HUES48 (cell line): ENCODE data around the gene GNG3.

Experiments
- H3K27ac ChIP-seq: one replicate; pipeline ENCODE4 v1.7.0; 2013; ENCODE audit warnings: low read depth, low read length, inconsistent platforms
- H3K27me3 ChIP-seq: 2 replicates; pipeline ENCODE4 v1.6.1; 2013; ENCODE audit warnings: mild to moderate bottlenecking, low read length; ENCODE audit not compliant: control insufficient read depth, insufficient read depth
- H3K36me3 ChIP-seq: 2 replicates; pipeline ENCODE4 v1.6.1; 2013; ENCODE audit warnings: low read length; ENCODE audit not compliant: control insufficient read depth, insufficient read depth
- H3K4me1 ChIP-seq: 2 replicates; pipeline ENCODE4 v1.6.1; 2013; ENCODE audit warnings: mild to moderate bottlenecking, low read length; ENCODE audit not compliant: control insufficient read depth, insufficient read depth
- H3K4me3 ChIP-seq: 2 replicates; pipeline ENCODE4 v1.5.1; 2013; ENCODE audit warnings: mild to moderate bottlenecking, low read depth, low read length
- H3K9ac ChIP-seq: 2 replicates; pipeline ENCODE4 v1.6.1; 2013; ENCODE audit warnings: mild to moderate bottlenecking, low read depth, low read length, moderate library complexity
- H3K9me3 ChIP-seq: 2 replicates; pipeline ENCODE4 v1.6.1; 2013; ENCODE audit warnings: low read length; ENCODE audit not compliant: control insufficient read depth, insufficient read depth

Gene GNG3

GRCh38 chr11:62708793-62709192 lies 1.3 kb downstream of the GNG3 start:
- H3K4me3 ChIP-seq = peak overlapping the region; percentile 79
- H3K9ac ChIP-seq = peak overlapping the region; percentile 68

GRCh38 chr11:62709247-62710000 lies 1.9 kb downstream of the GNG3 start:
- Histone ChIP-seq H3K4me3 (peak overlapping the region; percentile 79), H3K27me3 (no peaks in the 10 kb centered on the region), H3K4me1 (peaks cover 19% of the 10 kb centered on the region), H3K9ac (peak overlapping the region; percentile 91), H3K36me3 (peaks cover 46% of the 10 kb centered on the region), H3K9me3 (no peaks in the 10 kb centered on the region), H3K27ac (peak overlapping the region; percentile 98)

More at GRCh38 chr11:62708793-62709192, 1.3 kb downstream of the GNG3 start:
- Histone ChIP-seq H3K9me3 (no peaks in the 10 kb centered on the region), H3K27me3 (no peaks in the 10 kb centered on the region), H3K4me1 (peaks cover 19% of the 10 kb centered on the region), H3K36me3 (peaks cover 41% of the 10 kb centered on the region), H3K27ac (peak overlapping the region; percentile 98)

DNA sequence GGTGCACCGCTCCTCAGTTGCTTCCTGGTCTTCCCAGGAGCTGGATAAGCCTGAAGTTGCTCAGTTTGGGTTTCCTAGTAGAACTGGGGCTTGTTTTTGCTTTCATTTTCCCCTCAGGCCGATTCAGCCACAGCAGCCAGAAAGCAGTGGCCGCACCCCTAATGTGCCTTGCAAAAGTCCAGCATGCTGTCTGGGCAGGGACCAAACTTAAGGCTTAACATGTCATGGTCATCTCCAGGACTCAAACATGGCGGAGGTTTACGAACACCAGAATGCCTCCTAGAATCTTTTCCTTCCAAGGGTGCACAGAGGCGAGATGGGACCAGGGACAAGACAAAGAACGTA lies 2.5 kb downstream of the GNG3 start:
- Histone ChIP-seq H3K9me3 (no peaks in the 10 kb centered on the region), H3K27ac (peak overlapping the region; percentile 98), H3K27me3 (no peaks in the 10 kb centered on the region), H3K4me3 (peak overlapping the region; percentile 61), H3K4me1 (peaks cover 19% of the 10 kb centered on the region), H3K9ac (peak overlapping the region; percentile 91), H3K36me3 (peaks cover 46% of the 10 kb centered on the region)

DNA sequence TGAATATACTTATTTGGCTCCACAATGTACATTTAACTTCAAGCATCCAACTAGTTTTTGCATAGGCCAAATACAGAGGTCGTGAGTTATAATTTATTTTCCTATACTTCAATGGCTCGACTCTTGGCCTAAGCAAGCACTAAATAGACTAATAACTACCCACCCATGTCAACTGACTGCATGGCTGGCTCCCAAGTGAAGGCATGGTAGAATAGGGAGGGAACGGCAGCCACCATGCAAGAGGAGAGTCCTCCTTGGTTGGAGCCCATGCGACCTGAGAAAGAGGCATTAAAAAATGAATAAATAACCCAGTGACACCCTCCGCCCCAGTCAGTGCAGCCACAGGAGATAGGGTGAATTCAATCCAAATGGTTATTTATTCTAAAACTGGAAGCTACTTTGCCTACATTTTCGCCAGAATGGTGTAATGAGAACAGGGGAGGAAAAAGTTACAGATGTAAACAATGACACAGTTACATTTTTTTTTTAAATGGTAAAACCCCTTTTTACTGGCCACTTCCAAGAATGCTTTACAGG lies 4.9 kb downstream of the GNG3 start:
- Histone ChIP-seq H3K36me3 (peaks cover 66% of the 10 kb centered on the region), H3K4me3 (no peak overlapping the region), H3K9me3 (no peaks in the 10 kb centered on the region), H3K27ac (peak overlapping the region; percentile 8), H3K4me1 (peaks cover 19% of the 10 kb centered on the region), H3K9ac (no peak overlapping the region), H3K27me3 (no peaks in the 10 kb centered on the region)

GRCh38 chr11:62712861-62713260 lies 5.4 kb downstream of the GNG3 start:
- H3K9me3 ChIP-seq = no peaks in the 10 kb centered on the region
- no peaks in the 10 kb centered on the region for H3K27me3 ChIP-seq
- H3K27ac ChIP-seq = peak overlapping the region; percentile 74
- no peak overlapping the region for H3K9ac ChIP-seq
- peaks cover 71% of the 10 kb centered on the region for H3K36me3 ChIP-seq
- H3K4me3 ChIP-seq = no peak overlapping the region
- H3K4me1 ChIP-seq = peaks cover 16% of the 10 kb centered on the region

GRCh38 chr11:62713343-62713742 lies 5.9 kb downstream of the GNG3 start:
- peaks cover 76% of the 10 kb centered on the region for H3K36me3 ChIP-seq

GRCh38 chr11:62715150-62716130 lies 8.0 kb downstream of the GNG3 start:
- Histone ChIP-seq H3K4me3 (no peak overlapping the region), H3K9ac (no peak overlapping the region), H3K27me3 (no peaks in the 10 kb centered on the region), H3K4me1 (no peaks in the 10 kb centered on the region; the same call in 1 of the 2 replicates), H3K27ac (peak overlapping the region; percentile 7), H3K36me3 (peaks cover 93% of the 10 kb centered on the region), H3K9me3 (no peaks in the 10 kb centered on the region)

More at GRCh38 chr11:62713343-62713742, 5.9 kb downstream of the GNG3 start:
- H3K27me3 ChIP-seq = no peaks in the 10 kb centered on the region
- H3K4me3 ChIP-seq = no peak overlapping the region
- no peak overlapping the region for H3K9ac ChIP-seq
- no peaks in the 10 kb centered on the region for H3K9me3 ChIP-seq
- peaks cover 11% of the 10 kb centered on the region for H3K4me1 ChIP-seq
- peak overlapping the region; percentile 74 for H3K27ac ChIP-seq

GRCh38 chr11:62716206-62716605 lies 8.7 kb downstream of the GNG3 start:
- no peaks in the 10 kb centered on the region for H3K9me3 ChIP-seq
- H3K36me3 ChIP-seq = peaks cover 94% of the 10 kb centered on the region
- H3K27ac ChIP-seq = peak overlapping the region; percentile 7
- no peaks in the 10 kb centered on the region for H3K27me3 ChIP-seq
- H3K9ac ChIP-seq = no peak overlapping the region
- no peak overlapping the region for H3K4me3 ChIP-seq
- no peaks in the 10 kb centered on the region; the same call in 1 of the 2 replicates for H3K4me1 ChIP-seq

GRCh38 chr11:62716816-62717215 lies 9.3 kb downstream of the GNG3 start:
- H3K4me1 ChIP-seq = no peaks in the 10 kb centered on the region; the same call in 1 of the 2 replicates
- H3K4me3 ChIP-seq = no peak overlapping the region
- H3K27me3 ChIP-seq = no peaks in the 10 kb centered on the region
- H3K9me3 ChIP-seq = no peaks in the 10 kb centered on the region
- no peak overlapping the region for H3K27ac ChIP-seq
- peaks cover 95% of the 10 kb centered on the region for H3K36me3 ChIP-seq
- no peak overlapping the region for H3K9ac ChIP-seq

GRCh38 chr11:62719302-62719978 lies 12.0 kb downstream of the GNG3 start:
- Histone ChIP-seq H3K9me3 (no peaks in the 10 kb centered on the region), H3K4me3 (no peak overlapping the region), H3K27me3 (no peaks in the 10 kb centered on the region), H3K36me3 (peaks cover 97% of the 10 kb centered on the region), H3K4me1 (peaks cover 4% of the 10 kb centered on the region; the same call in 1 of the 2 replicates), H3K27ac (no peak overlapping the region), H3K9ac (no peak overlapping the region)
